HG03280 (cell line): ENCODE measurements around the gene MTSS2.
A peak's percentile ranks its signal among the peaks of the same experiment; 100 is the strongest.
"Not testable (repeated sequence)": the region's sequence is repeated elsewhere in the genome, so short reads cannot be mapped to it uniquely, and the experiment has no call there.

Source experiments
- ATAC-seq: cut with Tn5 transposase; IDR thresholded peaks from one replicate; pipeline ENCODE4 v1.9.1; 2021; ENCODE audit warnings: mild to moderate bottlenecking, moderate library complexity; ENCODE audit not compliant: unreplicated experiment

The MTSS2 gene

GRCh38 chr16:70657956-70658355 is 27.9 kb downstream of the MTSS2 start:
- ATAC-seq = no peak

GRCh38 chr16:70656712-70657263 is 29.1 kb downstream of the MTSS2 start:
- ATAC-seq = no peak

GRCh38 chr16:70656065-70656711 is 29.7 kb downstream of the MTSS2 start:
- ATAC-seq = no peak

GRCh38 chr16:70653809-70654771 is 31.8 kb downstream of the MTSS2 start:
- peak; percentile 50 for ATAC-seq

- no peak for ATAC-seq
Measured at GRCh38 chr16:70653406-70653805, 32.4 kb downstream of the MTSS2 start.

GRCh38 chr16:70652322-70652721 is 33.5 kb downstream of the MTSS2 start:
- no peak for ATAC-seq

GRCh38 chr16:70651524-70651923 is 34.3 kb downstream of the MTSS2 start:
- ATAC-seq = no peak

GRCh38 chr16:70650216-70650615 is 35.6 kb downstream of the MTSS2 start:
- no peak for ATAC-seq

GRCh38 chr16:70649300-70649699 is 36.6 kb downstream of the MTSS2 start:
- ATAC-seq = no peak

GRCh38 chr16:70648606-70649005 is 37.2 kb downstream of the MTSS2 start:
- no peak for ATAC-seq

- no peak for ATAC-seq
Measured at GRCh38 chr16:70647441-70648359, 38.2 kb downstream of the MTSS2 start.

GRCh38 chr16:70646260-70647241 is 39.3 kb downstream of the MTSS2 start, which contains the start of gene IL34:
TSS of gene IL34 (plus strand) at chr16:70646559. CDS start at chr16:70646948, 389 bp downstream.
- no peak for ATAC-seq

GRCh38 chr16:70644763-70645597 is 40.9 kb downstream of the MTSS2 start:
- ATAC-seq = no peak

- ATAC-seq = not testable (repeated sequence)
Measured at GRCh38 chr16:70643264-70643663, 42.6 kb downstream of the MTSS2 start.

GRCh38 chr16:70642633-70643032 is 43.2 kb downstream of the MTSS2 start:
- ATAC-seq = no peak

GRCh38 chr16:70638814-70639792 is 46.8 kb downstream of the MTSS2 start:
- no peak for ATAC-seq
